Coronary artery (tissue), 2 donors: ENCODE results near the gene WNT4.

ENCODE experiments used
- DNase-seq: peaks from one replicate; pipeline ENCODE4 v3.0.0-alpha.2; 2017; ENCODE audit warnings: low spot score
- H3K27ac ChIP-seq, 2 donors: fragments of 200-600 bp; sonication (generic); one replicate each; pipeline ENCODE4 v1.5.1; 2016 to 2019
- H3K4me3 ChIP-seq: fragments of 200-600 bp; sonication (generic); 2 replicates; pipeline ENCODE4 v1.5.1; 2016; ENCODE audit warnings: mild to moderate bottlenecking, moderate library complexity
- TF ChIP-seq, protein P1 (sequence below): fragments of 200-600 bp; sonication (generic); IDR thresholded peaks from one replicate; pipeline ENCODE4 v1.5.1; 2019; ENCODE audit warnings: antibody characterized with exemption

The WNT4 gene

DNA sequence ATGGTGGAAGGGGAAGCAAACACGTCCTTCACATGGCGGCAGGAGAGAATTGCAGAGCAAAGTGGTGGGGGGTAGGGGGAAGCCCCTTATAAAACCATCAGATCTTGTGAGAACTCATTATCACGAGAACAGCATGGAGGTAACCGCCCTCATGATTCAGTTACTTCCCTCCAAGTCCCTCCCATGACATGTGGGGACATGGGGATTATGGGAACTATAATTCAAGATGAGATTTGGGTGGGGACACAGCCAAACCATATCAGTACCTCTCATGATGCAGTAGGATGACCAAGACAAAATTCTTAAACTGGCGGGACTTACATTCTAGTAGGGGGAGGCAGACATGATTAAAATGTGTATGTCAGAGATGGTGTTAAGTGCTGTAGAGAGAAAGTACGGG is 38.8 kb downstream of the WNT4 start:
- no peak overlapping the region for H3K4me3 ChIP-seq
- DNase-seq = no peak
- H3K27ac ChIP-seq = no peak overlapping the region
- TF ChIP-seq, protein P1, sequence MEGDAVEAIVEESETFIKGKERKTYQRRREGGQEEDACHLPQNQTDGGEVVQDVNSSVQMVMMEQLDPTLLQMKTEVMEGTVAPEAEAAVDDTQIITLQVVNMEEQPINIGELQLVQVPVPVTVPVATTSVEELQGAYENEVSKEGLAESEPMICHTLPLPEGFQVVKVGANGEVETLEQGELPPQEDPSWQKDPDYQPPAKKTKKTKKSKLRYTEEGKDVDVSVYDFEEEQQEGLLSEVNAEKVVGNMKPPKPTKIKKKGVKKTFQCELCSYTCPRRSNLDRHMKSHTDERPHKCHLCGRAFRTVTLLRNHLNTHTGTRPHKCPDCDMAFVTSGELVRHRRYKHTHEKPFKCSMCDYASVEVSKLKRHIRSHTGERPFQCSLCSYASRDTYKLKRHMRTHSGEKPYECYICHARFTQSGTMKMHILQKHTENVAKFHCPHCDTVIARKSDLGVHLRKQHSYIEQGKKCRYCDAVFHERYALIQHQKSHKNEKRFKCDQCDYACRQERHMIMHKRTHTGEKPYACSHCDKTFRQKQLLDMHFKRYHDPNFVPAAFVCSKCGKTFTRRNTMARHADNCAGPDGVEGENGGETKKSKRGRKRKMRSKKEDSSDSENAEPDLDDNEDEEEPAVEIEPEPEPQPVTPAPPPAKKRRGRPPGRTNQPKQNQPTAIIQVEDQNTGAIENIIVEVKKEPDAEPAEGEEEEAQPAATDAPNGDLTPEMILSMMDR = no peak

DNA sequence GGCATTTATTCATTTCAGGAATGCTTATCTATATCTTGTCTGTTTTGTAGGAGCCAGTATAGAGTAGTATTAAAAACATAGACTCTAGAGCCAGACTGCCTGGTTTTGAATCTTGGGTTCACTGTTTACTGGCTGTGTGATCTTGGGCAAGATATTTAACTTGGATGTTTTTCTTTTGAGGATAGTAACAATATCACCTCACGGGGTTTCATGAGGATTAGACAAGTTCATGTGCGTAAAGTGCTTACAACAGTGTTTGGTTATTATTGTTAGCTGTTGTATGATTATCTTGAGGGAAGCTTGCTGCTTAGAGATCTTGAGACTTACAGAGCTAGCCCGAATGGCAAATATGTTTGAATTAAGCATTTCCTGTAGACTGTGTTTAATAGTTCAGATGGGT is 40.2 kb downstream of the WNT4 start:
- H3K4me3 ChIP-seq = no peak overlapping the region
- DNase-seq = no peak
- H3K27ac ChIP-seq = no peak overlapping the region
- TF ChIP-seq, protein P1 = no peak

DNA sequence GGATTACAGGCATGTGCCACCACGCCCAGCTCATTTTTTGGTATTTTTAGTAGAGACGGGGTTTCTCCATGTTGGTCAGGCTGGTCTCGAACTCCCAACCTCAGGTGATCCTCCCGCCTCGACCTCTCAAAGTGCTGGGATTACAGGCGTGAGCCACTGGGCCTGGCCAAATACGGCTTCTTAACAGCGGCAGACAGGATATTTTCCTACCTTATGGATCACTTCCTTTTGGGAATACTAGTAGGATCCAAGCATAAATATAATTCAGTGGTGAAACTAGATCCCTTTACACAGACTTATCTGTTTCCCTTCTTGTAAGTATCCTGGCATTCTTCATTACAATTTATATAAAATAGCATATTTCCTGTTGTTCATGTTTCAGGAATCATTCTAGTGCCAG is 40.9 kb downstream of the WNT4 start:
- no peak for DNase-seq
- no peak overlapping the region for H3K27ac ChIP-seq
- TF ChIP-seq, protein P1 = no peak
- H3K4me3 ChIP-seq = no peak overlapping the region

DNA sequence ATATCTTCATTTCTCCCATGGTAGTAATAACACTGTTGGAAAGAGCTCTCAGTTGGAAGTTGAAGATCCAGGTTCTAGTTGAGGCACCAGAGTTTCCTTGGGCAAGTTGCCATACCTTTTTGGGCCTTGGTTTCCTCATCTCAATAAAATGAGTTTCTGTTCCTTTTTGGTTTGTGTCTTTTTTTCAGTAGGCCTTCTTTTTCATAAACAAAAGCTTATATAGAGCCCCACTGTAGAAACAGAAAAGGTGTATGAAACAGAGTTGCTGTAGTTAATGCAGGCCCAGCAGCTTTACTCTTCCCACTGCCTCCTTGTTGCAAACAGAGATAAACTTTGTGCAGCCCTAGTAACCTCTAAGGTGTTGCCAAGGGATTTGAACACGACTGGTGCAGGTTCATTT is 41.7 kb downstream of the WNT4 start:
- no peak for DNase-seq
- TF ChIP-seq, protein P1 = no peak
- Histone ChIP-seq H3K27ac (no peak overlapping the region), H3K4me3 (no peak overlapping the region)

DNA sequence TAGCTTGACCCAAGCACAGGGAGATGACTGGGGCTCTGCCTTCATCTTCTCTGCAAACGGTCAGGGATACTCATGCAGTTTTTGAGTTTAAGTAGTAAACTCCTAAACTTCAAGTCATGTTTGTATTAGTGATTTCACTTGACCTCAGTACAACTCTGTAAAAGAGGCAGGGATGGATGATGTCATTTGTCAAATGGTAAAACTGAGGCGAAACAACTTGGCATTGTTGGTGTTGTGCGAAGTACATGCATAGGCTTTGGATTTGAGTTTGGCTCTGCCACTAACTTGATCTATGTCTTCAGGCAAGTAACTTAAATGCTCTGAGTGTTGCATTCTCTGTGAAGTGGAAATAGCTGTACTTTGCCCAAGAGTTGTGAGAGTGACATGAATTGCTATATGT is 42.7 kb downstream of the WNT4 start:
- TF ChIP-seq, protein P1 = no peak
- Histone ChIP-seq H3K4me3 (no peak overlapping the region), H3K27ac (no peak overlapping the region)
- DNase-seq = no peak

DNA sequence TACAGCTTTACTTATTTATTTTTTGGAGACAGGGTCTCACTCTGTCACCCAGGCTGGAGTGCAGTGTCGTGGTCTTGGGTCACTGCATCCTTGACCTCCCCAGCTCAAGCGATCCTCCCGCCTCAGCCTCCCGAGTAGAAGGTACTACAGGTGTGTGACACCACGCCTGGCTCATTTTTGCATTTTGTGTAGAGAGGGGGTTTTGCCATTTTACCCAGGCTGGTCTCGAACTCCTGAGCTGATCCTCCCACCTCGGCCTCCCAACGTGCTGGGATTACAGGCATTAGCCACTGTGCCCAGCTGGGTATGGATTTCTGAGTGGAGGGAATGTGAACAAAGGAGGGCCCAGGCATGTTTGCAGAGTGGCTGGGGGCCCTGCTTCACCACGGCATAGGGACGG is 44.1 kb downstream of the WNT4 start:
- no peak overlapping the region for H3K27ac ChIP-seq
- H3K4me3 ChIP-seq = no peak overlapping the region
- TF ChIP-seq, protein P1 = no peak
- DNase-seq = no peak

DNA sequence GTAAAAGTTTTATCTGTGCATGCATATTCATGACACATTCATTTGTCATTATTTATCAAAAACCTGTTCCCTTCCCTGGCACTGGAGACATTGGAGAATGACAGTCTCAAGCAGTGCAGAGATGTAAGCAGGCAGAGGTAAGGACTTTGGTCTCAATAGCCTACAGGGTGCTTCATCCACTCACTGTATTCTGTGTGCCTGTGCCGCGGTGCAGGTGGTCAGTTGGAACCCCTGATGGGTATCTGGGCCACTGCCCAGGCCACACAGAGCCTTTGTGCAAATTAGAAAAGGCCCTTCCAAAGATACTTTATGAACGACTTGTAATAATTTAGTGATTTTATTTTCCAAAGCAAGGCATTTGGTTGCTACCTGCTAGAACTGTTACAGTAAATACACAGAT is 46.4 kb downstream of the WNT4 start:
- H3K27ac ChIP-seq = no peak overlapping the region
- DNase-seq = no peak
- no peak overlapping the region for H3K4me3 ChIP-seq
- TF ChIP-seq, protein P1 = no peak
